Karpas-422 (cell line): ENCODE data around the gene CD58. TPM values are rescaled to one million over a fixed set of nuclear protein-coding genes. Genes with fewer than 3 reads are reported as not detected.
"Not testable (repeated sequence)": the region's sequence is repeated elsewhere in the genome, so short reads cannot be mapped to it uniquely, and the experiment has no call there.

ENCODE experiments used
- DNase-seq: peaks from one replicate; pipeline ENCODE4 v3.0.0-alpha.2; 2015
- H2AFZ ChIP-seq: fragments of 200-600 bp; sonication (generic); 2 replicates; pipeline ENCODE4 v1.6.1; 2014; ENCODE audit warnings: antibody characterized with exemption, low read length, mixed read lengths
- H3K27ac ChIP-seq: fragments of 200-600 bp; sonication (generic); 2 replicates; pipeline ENCODE4 v1.5.1; 2014; ENCODE audit warnings: mild to moderate bottlenecking, low read length, moderate library complexity
- H3K27me3 ChIP-seq: fragments of 200-600 bp; sonication (generic); 2 replicates; pipeline ENCODE4 v1.6.1; 2014; ENCODE audit warnings: low read length, mixed read lengths
- H3K36me3 ChIP-seq: fragments of 200-600 bp; sonication (generic); 2 replicates; pipeline ENCODE4 v1.6.1; 2014; ENCODE audit warnings: low read length, mixed read lengths; ENCODE audit not compliant: insufficient read depth
- H3K4me1 ChIP-seq: fragments of 200-600 bp; sonication (generic); 2 replicates; pipeline ENCODE4 v1.6.1; 2014; ENCODE audit warnings: mild to moderate bottlenecking, low read length, mixed read lengths
- H3K4me2 ChIP-seq: fragments of 200-600 bp; sonication (generic); 2 replicates; pipeline ENCODE4 v1.6.1; 2014; ENCODE audit warnings: low read length, low read depth, mild to moderate bottlenecking; ENCODE audit not compliant: poor library complexity, severe bottlenecking
- H3K4me3 ChIP-seq: fragments of 200-600 bp; sonication (generic); 2 replicates; pipeline ENCODE4 v1.5.1; 2014; ENCODE audit warnings: mild to moderate bottlenecking, antibody characterized with exemption, low read length, mixed read lengths
- H3K79me2 ChIP-seq: fragments of 200-600 bp; sonication (generic); 2 replicates; pipeline ENCODE4 v1.6.1; 2014; ENCODE audit warnings: mild to moderate bottlenecking, low read length, mixed read lengths
- H3K9ac ChIP-seq: fragments of 200-600 bp; sonication (generic); 2 replicates; pipeline ENCODE4 v1.6.0; 2014; ENCODE audit warnings: low read length
- H3K9me2 ChIP-seq: fragments of 200-600 bp; sonication (generic), shearing (Covaris generic); replicated peaks from 2 replicates; pipeline ENCODE4 v1.6.0; 2014; ENCODE audit warnings: mild to moderate bottlenecking, low read length, moderate library complexity; ENCODE audit not compliant: insufficient read depth
- H3K9me3 ChIP-seq: fragments of 300-700, 200-600 bp; sonication (generic); 2 replicates; pipeline ENCODE4 v1.6.1; 2014; ENCODE audit warnings: low read length, mixed read lengths
- H4K20me1 ChIP-seq: fragments of 200-600 bp; sonication (generic); 2 replicates; pipeline ENCODE4 v1.6.1; 2014; ENCODE audit warnings: mild to moderate bottlenecking, antibody characterized with exemption, low read length, low read depth; ENCODE audit not compliant: insufficient read depth
- total RNA-seq: library from RNA; depleted of rRNA; stranded (reverse); fragments of >200 nt; shearing (Covaris generic); gene quantifications from 2 replicates; pipeline ENCODE4 v1.2.3, GENCODE V29; 2014; ENCODE audit warnings: low replicate concordance

Gene CD58
- total RNA-seq, 1 experiment from 2014 or later, result 1.2 TPM

GRCh38 chr1:116589101-116589735 is 18.4 kb upstream of the CD58 start:
- H3K36me3 ChIP-seq, H2AFZ ChIP-seq, DNase-seq, H3K27ac ChIP-seq, H3K4me3 ChIP-seq, H3K4me2 ChIP-seq, H3K4me1 ChIP-seq, H3K9me2 ChIP-seq, H3K9me3 ChIP-seq, H3K79me2 ChIP-seq, H4K20me1 ChIP-seq, H3K9ac ChIP-seq, H3K27me3 ChIP-seq: not testable (repeated sequence)

- Histone ChIP-seq H3K9ac (no peak overlapping the region), H3K27me3 (no peaks in the 10 kb centered on the region)
Observed at GRCh38 chr1:116587501-116588227, 16.8 kb upstream of the CD58 start.

DNA sequence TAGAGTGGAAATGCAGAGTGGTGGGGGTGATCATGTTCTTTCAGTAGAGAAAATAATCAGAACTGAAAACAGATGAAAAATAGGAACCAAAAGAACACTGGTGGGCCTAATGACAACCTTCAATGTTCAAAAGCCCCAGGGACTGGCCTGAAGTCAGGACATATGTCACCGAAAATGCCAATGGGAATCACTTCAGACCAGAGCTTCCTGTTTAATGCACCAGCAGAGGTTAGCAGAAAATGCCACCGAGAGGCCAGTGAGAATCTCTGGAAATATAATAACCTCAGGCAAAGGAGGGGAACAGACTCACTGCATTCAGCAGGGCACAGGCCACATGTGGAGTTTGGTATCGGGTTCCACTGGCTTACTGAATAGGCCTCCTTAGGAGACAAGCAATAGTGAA is 15.9 kb upstream of the CD58 start:
- H3K9me2 ChIP-seq, result no peaks in the 10 kb centered on the region
- H3K36me3 ChIP-seq, result no peaks in the 10 kb centered on the region
- H3K9ac ChIP-seq, result no peak overlapping the region
- no peaks in the 10 kb centered on the region for H3K4me1 ChIP-seq
- DNase-seq, result no peak
- no peaks in the 10 kb centered on the region for H3K9me3 ChIP-seq
- H4K20me1 ChIP-seq, result no peaks in the 10 kb centered on the region
- no peak overlapping the region for H3K4me2 ChIP-seq
- no peak overlapping the region for H2AFZ ChIP-seq
- H3K27ac ChIP-seq, result no peak overlapping the region
- H3K27me3 ChIP-seq, result no peaks in the 10 kb centered on the region
- no peak overlapping the region for H3K4me3 ChIP-seq
- H3K79me2 ChIP-seq, result no peaks in the 10 kb centered on the region

More at GRCh38 chr1:116587501-116588227, 16.8 kb upstream of the CD58 start:
- Histone ChIP-seq H3K79me2 (no peaks in the 10 kb centered on the region), H3K36me3 (no peaks in the 10 kb centered on the region), H3K27ac (no peak overlapping the region), H3K4me2 (no peak overlapping the region), H3K9me3 (no peaks in the 10 kb centered on the region), H3K4me3 (no peak overlapping the region), H4K20me1 (no peaks in the 10 kb centered on the region), H3K4me1 (no peaks in the 10 kb centered on the region), H2AFZ (no peak overlapping the region), H3K9me2 (no peaks in the 10 kb centered on the region)
- DNase-seq, result no peak

DNA sequence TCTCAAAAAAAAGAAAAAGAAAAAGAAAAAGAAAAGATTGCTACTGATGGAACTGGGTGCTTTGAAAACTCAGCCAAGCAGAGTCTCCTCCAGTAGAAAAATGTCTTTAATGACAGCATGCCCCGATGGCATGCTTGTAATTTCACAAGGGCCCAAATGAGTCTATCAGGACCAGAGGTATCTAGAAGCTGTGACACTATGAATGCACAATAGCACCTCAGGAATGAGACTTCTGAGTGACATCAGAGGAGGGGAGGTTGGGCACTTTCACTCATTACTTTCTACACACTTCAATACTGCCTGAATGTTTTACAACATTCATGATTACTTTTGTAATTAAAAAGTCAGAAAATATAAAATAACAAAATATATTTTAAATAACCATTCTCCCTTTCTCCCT is 15.1 kb upstream of the CD58 start:
- Histone ChIP-seq H3K36me3 (no peaks in the 10 kb centered on the region), H3K79me2 (no peaks in the 10 kb centered on the region), H3K4me2 (no peak overlapping the region), H3K27me3 (no peaks in the 10 kb centered on the region), H3K27ac (no peak overlapping the region), H4K20me1 (no peaks in the 10 kb centered on the region), H3K9ac (no peak overlapping the region), H3K4me1 (no peaks in the 10 kb centered on the region), H3K9me2 (no peaks in the 10 kb centered on the region), H3K9me3 (no peaks in the 10 kb centered on the region), H2AFZ (no peak overlapping the region), H3K4me3 (no peak overlapping the region)
- DNase-seq, result no peak

DNA sequence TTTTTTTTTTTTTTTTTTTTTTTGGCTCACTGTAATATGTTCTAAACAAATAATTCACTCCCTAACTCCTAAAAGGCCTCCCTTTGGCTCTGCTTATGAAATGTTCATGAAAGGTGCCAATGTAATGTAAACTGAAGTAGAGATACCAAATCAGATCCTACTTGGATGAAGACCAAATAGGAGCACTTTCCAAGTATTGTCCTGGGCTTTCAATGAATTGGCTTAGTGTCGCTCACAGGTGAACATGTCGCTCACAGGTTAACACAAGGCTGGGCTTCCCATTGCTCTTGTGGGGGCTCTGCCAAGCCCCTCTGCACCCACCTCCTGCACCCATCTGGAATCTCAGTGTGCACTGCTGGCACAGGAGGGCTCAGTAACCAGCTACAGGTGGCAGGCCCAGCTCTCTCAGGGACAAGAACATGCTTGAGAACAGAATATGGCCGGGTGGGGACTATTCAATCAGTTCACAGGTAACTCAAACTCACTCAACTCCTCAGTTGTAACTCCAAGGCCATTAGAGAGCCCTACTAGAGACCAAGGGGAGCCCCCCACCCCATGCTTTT is 10.6 kb upstream of the CD58 start:
- Histone ChIP-seq H4K20me1 (no peaks in the 10 kb centered on the region), H3K9me3 (no peaks in the 10 kb centered on the region), H3K4me2 (no peak overlapping the region), H3K9ac (no peak overlapping the region), H3K9me2 (no peaks in the 10 kb centered on the region), H3K4me1 (no peaks in the 10 kb centered on the region), H3K79me2 (no peaks in the 10 kb centered on the region), H3K27me3 (no peaks in the 10 kb centered on the region), H3K27ac (no peak overlapping the region), H3K36me3 (no peaks in the 10 kb centered on the region), H3K4me3 (no peak overlapping the region), H2AFZ (no peak overlapping the region)
- DNase-seq, result no peak

GRCh38 chr1:116580446-116581322 is 9.9 kb upstream of the CD58 start:
- H3K4me2 ChIP-seq, result no peak overlapping the region
- H3K79me2 ChIP-seq, result no peaks in the 10 kb centered on the region
- no peak overlapping the region for H3K27ac ChIP-seq
- no peaks in the 10 kb centered on the region for H4K20me1 ChIP-seq
- no peaks in the 10 kb centered on the region for H3K4me1 ChIP-seq
- no peaks in the 10 kb centered on the region for H3K36me3 ChIP-seq
- H3K9ac ChIP-seq, result no peak overlapping the region
- no peak overlapping the region for H2AFZ ChIP-seq
- H3K9me2 ChIP-seq, result no peaks in the 10 kb centered on the region
- H3K9me3 ChIP-seq, result no peaks in the 10 kb centered on the region
- no peaks in the 10 kb centered on the region for H3K27me3 ChIP-seq
- no peak overlapping the region for H3K4me3 ChIP-seq
- no peak for DNase-seq

DNA sequence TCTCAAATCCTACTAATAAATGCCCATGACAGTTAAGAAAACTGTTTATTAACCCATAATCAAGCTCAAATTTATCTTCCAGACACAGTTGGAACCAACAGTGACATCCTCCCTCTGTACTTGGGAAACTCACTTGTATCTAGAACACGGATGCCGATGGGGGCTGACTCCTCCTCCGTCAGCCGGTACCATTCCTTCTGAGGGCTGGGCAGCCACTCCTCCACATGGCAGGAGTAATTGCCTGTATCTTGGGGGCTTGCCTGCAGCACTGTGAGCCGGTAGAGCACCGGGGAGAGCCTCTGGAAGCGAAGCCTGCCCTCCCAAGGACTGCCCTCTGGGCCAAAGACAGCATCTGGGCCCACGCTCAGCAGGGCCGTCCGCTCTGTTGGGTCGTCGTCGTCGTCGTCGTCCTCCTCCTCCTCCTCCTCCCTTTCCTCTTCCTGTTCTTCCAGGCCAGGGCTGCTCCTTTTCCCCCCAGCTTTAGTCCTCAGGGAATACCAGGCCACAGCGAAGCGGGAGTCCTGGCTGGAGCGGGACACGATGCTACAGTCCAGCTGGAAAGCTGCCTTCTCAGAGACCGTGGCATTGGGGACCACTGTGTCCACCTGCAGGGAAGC is 8.5 kb upstream of the CD58 start:
- Histone ChIP-seq H3K9me3 (no peaks in the 10 kb centered on the region), H3K4me1 (no peaks in the 10 kb centered on the region), H3K27me3 (no peaks in the 10 kb centered on the region), H4K20me1 (no peaks in the 10 kb centered on the region), H2AFZ (no peak overlapping the region), H3K79me2 (no peaks in the 10 kb centered on the region), H3K27ac (no peak overlapping the region), H3K36me3 (no peaks in the 10 kb centered on the region), H3K4me3 (no peak overlapping the region), H3K9ac (no peak overlapping the region), H3K9me2 (no peaks in the 10 kb centered on the region), H3K4me2 (no peak overlapping the region)
- DNase-seq, result no peak
